Measurements from ENCODE around the gene FBXO42.

The FBXO42 gene

DNA sequence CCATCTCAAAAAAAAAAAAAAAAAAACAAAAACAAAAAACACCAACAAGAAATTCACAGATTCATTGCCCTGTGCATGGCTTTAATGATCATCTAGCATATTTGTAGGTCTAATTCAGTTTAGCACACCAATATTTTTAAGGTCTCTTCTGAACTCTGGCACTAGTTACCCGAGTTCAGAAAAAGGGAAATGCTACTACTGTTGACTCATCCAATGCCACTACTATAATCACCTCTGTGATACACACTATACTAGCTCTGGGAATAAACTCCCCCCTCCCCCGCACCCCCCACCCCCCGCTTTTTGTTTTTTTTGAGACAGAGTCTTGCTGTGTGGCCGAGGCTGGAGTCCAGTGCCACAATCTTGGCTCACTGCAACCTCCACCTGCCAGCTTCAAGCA is 55.6 kb downstream of the FBXO42 start:
- no peaks in the 10 kb centered on the region for H3K9me3 ChIP-seq
- no peaks in the 10 kb centered on the region for H3K4me1 ChIP-seq
- TF ChIP-seq, protein P1, sequence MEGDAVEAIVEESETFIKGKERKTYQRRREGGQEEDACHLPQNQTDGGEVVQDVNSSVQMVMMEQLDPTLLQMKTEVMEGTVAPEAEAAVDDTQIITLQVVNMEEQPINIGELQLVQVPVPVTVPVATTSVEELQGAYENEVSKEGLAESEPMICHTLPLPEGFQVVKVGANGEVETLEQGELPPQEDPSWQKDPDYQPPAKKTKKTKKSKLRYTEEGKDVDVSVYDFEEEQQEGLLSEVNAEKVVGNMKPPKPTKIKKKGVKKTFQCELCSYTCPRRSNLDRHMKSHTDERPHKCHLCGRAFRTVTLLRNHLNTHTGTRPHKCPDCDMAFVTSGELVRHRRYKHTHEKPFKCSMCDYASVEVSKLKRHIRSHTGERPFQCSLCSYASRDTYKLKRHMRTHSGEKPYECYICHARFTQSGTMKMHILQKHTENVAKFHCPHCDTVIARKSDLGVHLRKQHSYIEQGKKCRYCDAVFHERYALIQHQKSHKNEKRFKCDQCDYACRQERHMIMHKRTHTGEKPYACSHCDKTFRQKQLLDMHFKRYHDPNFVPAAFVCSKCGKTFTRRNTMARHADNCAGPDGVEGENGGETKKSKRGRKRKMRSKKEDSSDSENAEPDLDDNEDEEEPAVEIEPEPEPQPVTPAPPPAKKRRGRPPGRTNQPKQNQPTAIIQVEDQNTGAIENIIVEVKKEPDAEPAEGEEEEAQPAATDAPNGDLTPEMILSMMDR (IDR thresholded peaks at IDR 0.05; ENCODE audit: low read depth, low read length): no peak
- H3K36me3 ChIP-seq: no peaks in the 10 kb centered on the region; the same call in 1 of the 2 replicates
- no peak overlapping the region for H3K4me3 ChIP-seq (ENCODE audit: low read depth, low read length)
- no peaks in the 10 kb centered on the region for H3K27me3 ChIP-seq
- no peak for DNase-seq

DNA sequence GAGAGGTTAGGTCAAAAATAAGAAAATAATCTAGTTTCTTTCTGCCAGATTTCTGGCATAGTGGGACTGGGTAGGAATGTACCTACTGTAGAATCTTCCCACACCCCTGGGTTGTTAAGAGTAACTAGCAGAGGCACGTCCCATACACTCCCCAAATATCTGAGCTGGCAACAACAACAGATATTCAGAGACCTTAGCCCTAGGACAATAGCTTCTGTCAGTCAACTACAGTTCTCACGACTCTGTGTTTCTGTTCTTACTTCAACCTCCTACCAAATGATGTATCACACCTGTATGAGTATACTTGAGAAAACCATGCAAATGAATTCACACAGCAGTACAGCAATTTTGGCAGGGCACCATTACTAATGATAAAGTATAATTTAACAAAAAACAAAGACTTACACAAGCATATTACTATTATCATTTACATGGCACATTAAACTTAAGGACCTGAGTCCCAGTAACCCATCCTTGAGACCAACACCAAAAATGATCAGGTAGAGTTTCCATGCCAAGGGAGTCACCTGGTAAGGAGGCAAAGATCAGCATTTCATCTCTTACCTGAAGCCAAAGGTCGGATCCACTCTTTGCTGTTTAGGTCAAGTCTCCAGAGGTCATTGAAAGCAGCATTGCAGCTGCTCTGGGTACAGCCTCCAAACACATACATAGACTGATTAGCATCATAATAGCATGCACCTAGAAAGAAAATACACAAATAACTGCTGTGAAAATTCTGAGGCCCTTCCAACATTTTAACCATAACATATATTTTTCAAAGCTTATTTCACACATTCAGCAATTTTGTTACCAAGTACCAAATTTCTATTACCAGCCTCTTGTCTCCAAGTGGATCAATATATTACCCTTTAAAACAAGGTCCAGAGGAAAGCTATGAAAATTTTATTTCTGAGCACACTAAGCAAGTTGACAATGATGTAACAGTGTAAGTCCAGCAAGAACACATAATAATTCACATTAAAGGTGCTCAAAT is 57.8 kb downstream of the FBXO42 start:
- Histone ChIP-seq H3K36me3 (no peaks in the 10 kb centered on the region; the same call in 1 of the 2 replicates), H3K4me1 (no peaks in the 10 kb centered on the region), H3K4me3 (ENCODE audit: low read depth, low read length) (no peak overlapping the region), H3K27me3 (no peaks in the 10 kb centered on the region), H3K9me3 (no peaks in the 10 kb centered on the region)
- no peak for DNase-seq
- TF ChIP-seq, protein P1 (IDR thresholded peaks at IDR 0.05; ENCODE audit: low read depth, low read length): no peak

DNA sequence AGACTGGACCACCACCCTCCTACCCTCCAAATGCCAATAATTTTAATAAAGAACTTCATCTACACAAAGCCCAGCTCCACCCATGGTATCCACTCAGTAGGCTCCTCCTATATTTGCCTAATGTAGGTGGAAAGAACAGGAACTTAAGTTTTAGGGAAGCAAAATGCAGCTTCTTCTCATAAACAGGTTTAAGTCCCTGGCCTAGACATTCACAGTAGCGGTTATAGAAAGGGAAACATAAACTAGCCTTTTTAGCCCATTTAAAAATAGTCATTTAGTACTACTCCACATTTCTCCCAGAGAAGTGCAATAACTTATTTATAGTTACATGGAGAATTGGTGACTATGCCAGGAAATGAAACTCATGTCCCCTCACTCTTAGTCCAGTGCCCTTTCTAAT is 58.7 kb downstream of the FBXO42 start:
- DNase-seq: no peak
- TF ChIP-seq, protein P1 (IDR thresholded peaks at IDR 0.05; ENCODE audit: low read depth, low read length): no peak
- no peak overlapping the region for H3K4me3 ChIP-seq (ENCODE audit: low read depth, low read length)
- H3K36me3 ChIP-seq: no peaks in the 10 kb centered on the region; the same call in 1 of the 2 replicates
- H3K9me3 ChIP-seq: no peaks in the 10 kb centered on the region
- H3K4me1 ChIP-seq: no peaks in the 10 kb centered on the region
- no peaks in the 10 kb centered on the region for H3K27me3 ChIP-seq

DNA sequence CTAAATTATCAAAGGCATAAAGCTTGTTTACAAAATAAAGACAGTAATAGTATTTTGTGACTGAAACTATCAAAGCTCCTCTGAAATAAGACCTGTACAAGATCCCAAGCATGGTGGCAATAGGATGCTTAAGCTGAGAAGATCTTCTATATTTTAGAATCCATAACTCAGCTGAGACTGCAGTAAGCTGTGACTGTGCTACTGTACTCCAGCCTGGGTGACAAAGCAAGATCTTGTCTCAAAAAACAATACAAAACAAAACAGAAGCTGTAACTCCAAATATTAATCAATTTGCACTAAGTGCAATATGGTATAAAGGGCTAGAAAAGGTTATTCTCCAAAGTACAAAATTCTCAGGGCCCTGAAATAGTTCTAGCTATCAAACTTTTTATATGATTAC is 59.5 kb downstream of the FBXO42 start:
- Histone ChIP-seq H3K4me1 (no peaks in the 10 kb centered on the region), H3K4me3 (ENCODE audit: low read depth, low read length) (no peak overlapping the region), H3K9me3 (no peaks in the 10 kb centered on the region), H3K27me3 (no peaks in the 10 kb centered on the region), H3K36me3 (no peaks in the 10 kb centered on the region; the same call in 1 of the 2 replicates)
- TF ChIP-seq, protein P1 (IDR thresholded peaks at IDR 0.05; ENCODE audit: low read depth, low read length): no peak
- no peak for DNase-seq

DNA sequence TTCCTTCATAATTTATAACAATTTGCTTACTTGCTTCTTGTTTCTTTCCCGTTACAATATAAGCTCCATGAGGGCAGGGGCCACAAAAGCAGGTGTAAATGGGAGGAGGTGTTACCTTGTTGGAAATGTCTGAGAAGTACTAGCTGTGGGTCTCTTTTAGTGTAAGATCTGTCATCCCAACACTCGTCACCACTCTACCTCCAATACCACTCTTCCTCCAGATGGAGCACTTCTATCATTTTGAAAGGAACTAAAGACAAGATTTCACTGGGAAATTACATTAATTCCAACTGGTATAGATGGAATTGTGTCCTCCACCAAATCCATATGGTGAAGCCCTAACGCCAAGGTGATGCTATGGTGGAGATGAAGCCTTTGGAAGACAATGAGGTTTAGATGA is 62.3 kb downstream of the FBXO42 start:
- no peak for DNase-seq
- H3K9me3 ChIP-seq: no peaks in the 10 kb centered on the region
- TF ChIP-seq, protein P1 (IDR thresholded peaks at IDR 0.05; ENCODE audit: low read depth, low read length): no peak
- no peaks in the 10 kb centered on the region; the same call in 1 of the 2 replicates for H3K36me3 ChIP-seq
- H3K4me1 ChIP-seq: no peaks in the 10 kb centered on the region
- H3K27me3 ChIP-seq: no peaks in the 10 kb centered on the region
- H3K4me3 ChIP-seq (ENCODE audit: low read depth, low read length): no peak overlapping the region

DNA sequence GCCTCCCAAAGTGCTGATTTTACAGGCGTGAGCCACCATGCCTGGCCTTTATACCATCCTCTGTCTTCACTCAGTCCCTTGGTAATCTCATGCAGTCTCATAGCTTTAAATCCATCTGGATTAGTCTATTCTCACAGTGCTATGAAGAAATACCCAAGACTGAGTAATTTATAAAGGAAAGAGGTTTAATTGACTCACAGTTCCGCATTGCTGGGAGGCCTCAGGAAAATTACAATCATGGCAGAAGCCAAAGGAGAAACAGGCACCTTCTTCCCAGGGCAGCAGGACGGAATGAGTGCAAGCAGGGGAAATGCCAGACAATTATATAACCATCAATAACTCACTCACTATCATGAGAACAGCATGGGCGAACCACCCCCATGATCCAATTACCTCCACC is 66.2 kb downstream of the FBXO42 start:
- Histone ChIP-seq H3K4me3 (ENCODE audit: low read depth, low read length) (no peak overlapping the region), H3K27me3 (no peaks in the 10 kb centered on the region), H3K4me1 (no peaks in the 10 kb centered on the region), H3K36me3 (no peaks in the 10 kb centered on the region), H3K9me3 (no peaks in the 10 kb centered on the region)
- TF ChIP-seq, protein P1 (IDR thresholded peaks at IDR 0.05; ENCODE audit: low read depth, low read length): no peak
- DNase-seq: no peak

Measured in BE2C (cell line).